K562 (cell line): ENCODE data around the gene HPDL. TPM values are rescaled to one million over a fixed set of nuclear protein-coding genes. Genes with fewer than 3 reads are reported as not detected.

Source experiments
- ARID2 ChIP-seq: fragments of 450-650 bp; IDR thresholded peaks from 2 replicates; pipeline ENCODE4 v1.6.1; 2017; ENCODE audit warnings: antibody characterized with exemption, mild to moderate bottlenecking
- BACH1 ChIP-seq: fragments of 200-800 bp; sonication (Bioruptor generic); IDR thresholded peaks from 2 replicates; pipeline ENCODE4 v1.6.1; 2016; ENCODE audit warnings: missing genetic modification characterization, missing compliant biosample characterization
- CBX3 ChIP-seq, 2 experiments: IDR thresholded peaks; 1 replicate in 1 of 2; 2 replicates in 1 of 2; pipeline ENCODE4 v1.6.1; 2012; ENCODE audit warnings: inconsistent platforms in 2 of 2, low read length in 2 of 2, borderline replicate concordance in 1 of 2, control low read depth in 1 of 2
- CTCF ChIP-seq, 3 experiments: IDR thresholded peaks in 2 of 3; conservative IDR thresholded peaks in 1 of 3; 2 replicates each; pipeline ENCODE4 v1.5.1; 2011 to 2012; ENCODE audit warnings: low read length in 3 of 3, mild to moderate bottlenecking in 3 of 3, control low read depth in 2 of 3, improper control_type of control experiment in 1 of 3, inconsistent platforms in 1 of 3, low read depth in 1 of 3, mixed read lengths in 1 of 3, moderate library complexity in 1 of 3; ENCODE audit not compliant: insufficient read depth in 2 of 3
- E2F4 ChIP-seq: sonication (generic); formaldehyde crosslinking; IDR thresholded peaks from 2 replicates; pipeline ENCODE4 v1.8.0; 2022; ENCODE audit warnings: mild to moderate bottlenecking, low read depth, missing genetic modification reagents
- ERF ChIP-seq: fragments of 450-650 bp; formaldehyde crosslinking; IDR thresholded peaks from 2 replicates; pipeline ENCODE4 v1.4.0; 2020; ENCODE audit warnings: mild to moderate bottlenecking, mixed read lengths
- FOXK1 ChIP-seq: sonication (generic); formaldehyde crosslinking; IDR thresholded peaks from 2 replicates; pipeline ENCODE4 v1.8.0; 2022; ENCODE audit warnings: missing genetic modification reagents, mild to moderate bottlenecking, borderline replicate concordance
- GABPB1 ChIP-seq: sonication (generic); formaldehyde crosslinking; IDR thresholded peaks from 2 replicates; pipeline ENCODE4 v1.8.0; 2022; ENCODE audit warnings: mild to moderate bottlenecking, missing genetic modification reagents
- HLTF ChIP-seq: fragments of 450-650 bp; IDR thresholded peaks from 2 replicates; pipeline ENCODE4 v1.6.1; 2016
- KAT7 ChIP-seq: sonication (generic); formaldehyde crosslinking; IDR thresholded peaks from 2 replicates; pipeline ENCODE4 v1.8.0; 2022; ENCODE audit warnings: missing genetic modification reagents, mild to moderate bottlenecking, borderline replicate concordance
- MCM7 ChIP-seq, 2 experiments: fragments of 450-650 bp; IDR thresholded peaks; 2 replicates each; pipeline ENCODE4 v1.6.1; 2016 to 2018
- SMAD2 ChIP-seq: fragments of 150-350 bp; IDR thresholded peaks from 2 replicates; pipeline ENCODE4 v1.6.1; 2014; ENCODE audit warnings: low read depth, mild to moderate bottlenecking, low read length
- STAT6 ChIP-seq: sonication (generic); formaldehyde crosslinking; IDR thresholded peaks from 2 replicates; pipeline ENCODE4 v1.8.1; 2023; ENCODE audit warnings: mild to moderate bottlenecking, missing genetic modification reagents
- TARDBP ChIP-seq: fragments of 450-650 bp; IDR thresholded peaks from 2 replicates; pipeline ENCODE4 v1.6.1; 2016
- TEAD1 ChIP-seq, 2 experiments: fragments of 450-650 bp in 1 of 2; sonication (generic) in 1 of 2; formaldehyde crosslinking; IDR thresholded peaks; 2 replicates each; pipeline versions ENCODE4 v1.4.0 to v1.8.0; 2020 to 2022; ENCODE audit warnings: mild to moderate bottlenecking in 2 of 2, missing genetic modification reagents in 1 of 2
- TFAP4 ChIP-seq: sonication (generic); formaldehyde crosslinking; IDR thresholded peaks from 2 replicates; pipeline ENCODE4 v1.8.0; 2022; ENCODE audit warnings: missing genetic modification reagents, mild to moderate bottlenecking, moderate library complexity, borderline replicate concordance
- TGIF2 ChIP-seq: sonication (generic); formaldehyde crosslinking; IDR thresholded peaks from 2 replicates; pipeline ENCODE4 v1.8.1; 2022; ENCODE audit warnings: mild to moderate bottlenecking, missing genetic modification reagents, moderate library complexity
- UBTF ChIP-seq, 2 experiments: IDR thresholded peaks; 2 replicates each; pipeline ENCODE4 v1.6.1; 2012; ENCODE audit warnings: improper control_type of control experiment in 2 of 2, low read depth in 2 of 2, low read length in 2 of 2, borderline replicate concordance in 1 of 2
- polyA plus RNA-seq, 8 experiments: library from polyadenylated mRNA; depleted of rRNA in 4 of 8; stranded (reverse) in 5 of 8; unstranded in 3 of 8; fragments of >200 nt; fragmentation: Nextera tagmentation in 2 of 8; fragmentation: Illumina TruSeq in 1 of 8; extraction: Ambion mirVana in 2 of 8; extraction: Trizol in 1 of 8; gene quantifications; 2 replicates each; pipeline versions ENCODE4 v1.2.1 to v1.2.3, GENCODE V29; 2011 to 2014; ENCODE audit warnings: inconsistent platforms in 1 of 8, missing spikeins in 1 of 8
- total RNA-seq, 7 experiments: library from RNA; depleted of rRNA in 6 of 7; stranded (reverse); fragments of >200 nt in 6 of 7; fragmentation: Illumina TruSeq in 2 of 7; extraction: Trizol in 2 of 7; gene quantifications; 2 replicates each; pipeline versions ENCODE4 v1.2.1 to v1.2.3, GENCODE V29; 2011 to 2021; ENCODE audit warnings: low replicate concordance in 1 of 7

Gene HPDL
- total and polyA plus RNA-seq, 9 of the 15 experiments (the other 6 are each of a cell fraction or from before 2014, with no cell fraction given) = not detected

GRCh38 chr1:45299981-45300668, 26.6 kb upstream of the HPDL start (continued):
- no peak for TF ChIP-seq TFAP4 (CRISPR knock-in tag)
- TF ChIP-seq ERF = no peak
- 0 out of 3 replicates have a peak, but pooled peaks of 1 of the 2 experiments have one; percentile 43 for TF ChIP-seq CBX3 (IDR thresholded peaks at IDR 0.05; ENCODE audit: borderline replicate concordance in 1 of 2, low read length in 2 of 2)
- peak; percentile 83 to 96 (median 90) for TF ChIP-seq CTCF (IDR thresholded peaks at IDR 0.05 in 2 of 3, conservative IDR thresholded peaks at IDR 0.05 in 1 of 3; ENCODE audit: insufficient read depth in 2 of 3, low read depth in 1 of 3, low read length in 3 of 3)
- no peak for TF ChIP-seq SMAD2
- TF ChIP-seq STAT6 = peak; percentile 55; the same call in 1 of the 2 replicates
- TF ChIP-seq ARID2 = peak; percentile 73; the same call in 1 of the 2 replicates
- 0 out of 2 replicates have a peak, but pooled peaks have one; percentile 17 for TF ChIP-seq GABPB1 (CRISPR knock-in tag)
- no peak for TF ChIP-seq TGIF2 (CRISPR knock-in tag)
- 0 out of 2 replicates have a peak, but pooled peaks have one; percentile 64 for TF ChIP-seq FOXK1 (CRISPR knock-in tag)
- TF ChIP-seq TARDBP = no peak
- 0 out of 2 replicates have a peak, but pooled peaks have one; percentile 33 for TF ChIP-seq BACH1 (tag)
- TF ChIP-seq E2F4 (CRISPR knock-in tag) = no peak
- 0 out of 2 replicates have a peak, but pooled peaks have one; percentile 37 for TF ChIP-seq KAT7
- TF ChIP-seq TEAD1 (CRISPR knock-in tag; IDR thresholded peaks at IDR 0.05) = peak in 1 of 2 experiments; percentile 44; a peak in 1 of 4 replicates
- no peak for TF ChIP-seq MCM7 (IDR thresholded peaks at IDR 0.05)
- no peak for TF ChIP-seq HLTF
- TF ChIP-seq UBTF (IDR thresholded peaks at IDR 0.05; ENCODE audit: borderline replicate concordance in 1 of 2, low read depth in 2 of 2, low read length in 2 of 2) = 0 out of 4 replicates have a peak, but pooled peaks of 1 of the 2 experiments have one; percentile 55
